HEK293 (cell line): ENCODE data around the gene MEIKIN.

Experiments
- CTCF ChIA-PET: fragments of 350-600 bp; formaldehyde crosslinking; extraction: SDS; loops from one replicate; lab custom pipeline; 2021; ENCODE audit warnings: antibody characterized with exemption; lab: Yijun Ruan, JAX
- POLR2A ChIA-PET: fragments of 300-600 bp; formaldehyde crosslinking; extraction: SDS; loops from one replicate; lab custom pipeline; 2020; ENCODE audit warnings: antibody characterized with exemption, inconsistent platforms; lab: Yijun Ruan, JAX
- H3K27ac ChIP-seq: fragments of 200-500 bp; sonication (Bioruptor generic); 2 replicates; pipeline ENCODE4 v1.5.1; 2014; ENCODE audit warnings: low read depth, low read length, control low read depth, inconsistent platforms; ENCODE audit errors: extremely low read depth
- H3K36me3 ChIP-seq, 2 experiments: fragments of 200-500 bp in 1 of 2; sonication (Bioruptor generic) in 1 of 2; 1 replicate in 1 of 2; 2 replicates in 1 of 2; pipeline ENCODE4 v1.5.1; 2014 to 2017; ENCODE audit warnings: inconsistent platforms in 2 of 2, low read length in 2 of 2; ENCODE audit not compliant: control insufficient read depth in 2 of 2, insufficient read depth in 1 of 2
- H3K4me1 ChIP-seq: fragments of 200-500 bp; sonication (Bioruptor generic); 2 replicates; pipeline ENCODE4 v1.5.1; 2014; ENCODE audit warnings: mild to moderate bottlenecking, low read length, inconsistent platforms; ENCODE audit not compliant: control insufficient read depth, insufficient read depth
- H3K4me3 ChIP-seq: 2 replicates; pipeline ENCODE4 v1.5.1; 2011; ENCODE audit warnings: low read depth, mild to moderate bottlenecking, control low read depth, low read length, moderate library complexity
- H3K9me3 ChIP-seq: fragments of 200-500 bp; sonication (Bioruptor generic); 2 replicates; pipeline ENCODE4 v1.5.1; 2014; ENCODE audit warnings: low read depth, low read length, inconsistent platforms; ENCODE audit not compliant: control insufficient read depth, insufficient read depth
- BCL11B ChIP-seq: fragments of 450-650 bp; formaldehyde crosslinking; IDR thresholded peaks from 2 replicates; pipeline ENCODE4 v1.5.1; 2016; ENCODE audit warnings: low read depth, missing biosample characterization, missing genetic modification characterization
- GFI1B ChIP-seq: fragments of 450-650 bp; formaldehyde crosslinking; IDR thresholded peaks from 2 replicates; pipeline ENCODE4 v1.5.1; 2016; ENCODE audit warnings: missing biosample characterization, missing genetic modification characterization
- KLF7 ChIP-seq: fragments of 450-650 bp; formaldehyde crosslinking; IDR thresholded peaks from 2 replicates; pipeline ENCODE4 v1.5.1; 2016; ENCODE audit warnings: missing biosample characterization, missing genetic modification characterization, borderline replicate concordance
- TSHZ1 ChIP-seq: fragments of 450-650 bp; formaldehyde crosslinking; IDR thresholded peaks from 2 replicates; pipeline ENCODE4 v1.5.1; 2016; ENCODE audit warnings: missing biosample characterization, missing genetic modification characterization, borderline replicate concordance
- ZBTB20 ChIP-seq: fragments of 450-650 bp; formaldehyde crosslinking; IDR thresholded peaks from 2 replicates; pipeline ENCODE4 v1.5.1; 2016; ENCODE audit warnings: missing biosample characterization, missing genetic modification characterization
- ZNF157 ChIP-seq: fragments of 450-650 bp; formaldehyde crosslinking; IDR thresholded peaks from 2 replicates; pipeline ENCODE4 v1.5.1; 2016; ENCODE audit warnings: missing biosample characterization, missing genetic modification characterization
- ZNF280C ChIP-seq: fragments of 450-650 bp; formaldehyde crosslinking; IDR thresholded peaks from 2 replicates; pipeline ENCODE4 v1.5.1; 2016; ENCODE audit warnings: missing biosample characterization, missing genetic modification characterization
- ZNF311 ChIP-seq: fragments of 450-650 bp; formaldehyde crosslinking; IDR thresholded peaks from 2 replicates; pipeline ENCODE4 v1.5.1; 2017; ENCODE audit warnings: missing biosample characterization, missing genetic modification characterization, borderline replicate concordance
- ZNF335 ChIP-seq: fragments of 450-650 bp; formaldehyde crosslinking; conservative IDR thresholded peaks from 2 replicates; pipeline ENCODE4 v1.5.1; 2016; ENCODE audit warnings: missing biosample characterization, missing genetic modification characterization
- ZNF404 ChIP-seq: fragments of 450-650 bp; formaldehyde crosslinking; IDR thresholded peaks from 2 replicates; pipeline ENCODE4 v1.5.1; 2017; ENCODE audit warnings: missing biosample characterization, missing genetic modification characterization
- ZNF449 ChIP-seq: fragments of 450-650 bp; formaldehyde crosslinking; IDR thresholded peaks from 2 replicates; pipeline ENCODE4 v1.5.1; 2017; ENCODE audit warnings: missing biosample characterization, mild to moderate bottlenecking, missing genetic modification characterization, moderate library complexity
- ZNF510 ChIP-seq: fragments of 450-650 bp; formaldehyde crosslinking; IDR thresholded peaks from 2 replicates; pipeline ENCODE4 v1.5.1; 2018; ENCODE audit warnings: mild to moderate bottlenecking, missing genetic modification characterization, missing biosample characterization; ENCODE audit not compliant: insufficient replicate concordance
- ZNF518A ChIP-seq: fragments of 450-650 bp; formaldehyde crosslinking; conservative IDR thresholded peaks from 2 replicates; pipeline ENCODE4 v1.5.1; 2016; ENCODE audit warnings: low read depth, missing biosample characterization, missing genetic modification characterization
- ZNF555 ChIP-seq: fragments of 450-650 bp; formaldehyde crosslinking; conservative IDR thresholded peaks from 2 replicates; pipeline ENCODE4 v1.5.1; 2017; ENCODE audit warnings: missing biosample characterization, mild to moderate bottlenecking, missing genetic modification characterization, inconsistent platforms
- ZNF558 ChIP-seq: fragments of 450-650 bp; formaldehyde crosslinking; IDR thresholded peaks from 2 replicates; pipeline ENCODE4 v1.5.1; 2016; ENCODE audit warnings: missing biosample characterization, missing genetic modification characterization
- ZNF571 ChIP-seq: fragments of 450-650 bp; formaldehyde crosslinking; IDR thresholded peaks from 2 replicates; pipeline ENCODE4 v1.5.0; 2017; ENCODE audit warnings: missing biosample characterization, missing genetic modification characterization
- ZNF600 ChIP-seq: fragments of 450-650 bp; formaldehyde crosslinking; IDR thresholded peaks from 2 replicates; pipeline ENCODE4 v1.5.1; 2016; ENCODE audit warnings: missing biosample characterization, missing genetic modification characterization
- ZNF658 ChIP-seq: fragments of 450-650 bp; formaldehyde crosslinking; IDR thresholded peaks from 2 replicates; pipeline ENCODE4; 2016; ENCODE audit warnings: missing biosample characterization, missing genetic modification characterization
- ZNF677 ChIP-seq: fragments of 450-650 bp; IDR thresholded peaks from 2 replicates; pipeline ENCODE4 v1.5.0; 2018; ENCODE audit warnings: missing biosample characterization, mild to moderate bottlenecking, missing genetic modification characterization, moderate library complexity
- TF ChIP-seq, protein P1 (sequence below): fragments of 450-650 bp; formaldehyde crosslinking; IDR thresholded peaks from 2 replicates; pipeline ENCODE4 v1.5.1; 2017; ENCODE audit warnings: missing biosample characterization, missing genetic modification characterization

The MEIKIN gene

DNA sequence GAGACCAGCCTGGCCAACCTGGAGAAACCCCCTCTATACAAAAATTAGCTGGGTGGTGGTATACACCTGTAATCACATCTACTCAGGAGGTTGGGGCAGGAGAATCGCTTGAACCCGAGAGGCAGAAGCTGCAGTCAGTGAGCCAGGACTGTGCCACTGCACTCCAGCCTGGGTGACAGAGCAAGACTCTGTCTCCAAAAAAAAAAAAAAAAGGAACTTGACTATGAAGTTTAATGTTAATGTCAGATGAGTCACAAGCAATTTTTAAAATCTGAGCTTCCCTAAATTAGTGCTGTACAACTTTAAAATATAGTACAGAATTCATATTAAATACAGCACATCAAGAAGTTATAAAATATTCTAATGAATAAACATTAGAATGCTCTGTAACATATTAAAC is 1.5 kb downstream of the MEIKIN start:
- Histone ChIP-seq H3K4me1 (no peaks in the 10 kb centered on the region), H3K36me3 (no peaks in the 10 kb centered on the region), H3K27ac (no peak overlapping the region), H3K4me3 (no peak overlapping the region), H3K9me3 (no peaks in the 10 kb centered on the region)
- CTCF ChIA-PET: no interaction called here
- TF ChIP-seq ZNF311 (tag by site-specific recombination): no peak
- TF ChIP-seq ZNF510 (tag by site-specific recombination): no peak
- TF ChIP-seq ZNF600 (tag by site-specific recombination): no peak
- TF ChIP-seq ZNF677 (tag by site-specific recombination): no peak
- TF ChIP-seq, protein P1, sequence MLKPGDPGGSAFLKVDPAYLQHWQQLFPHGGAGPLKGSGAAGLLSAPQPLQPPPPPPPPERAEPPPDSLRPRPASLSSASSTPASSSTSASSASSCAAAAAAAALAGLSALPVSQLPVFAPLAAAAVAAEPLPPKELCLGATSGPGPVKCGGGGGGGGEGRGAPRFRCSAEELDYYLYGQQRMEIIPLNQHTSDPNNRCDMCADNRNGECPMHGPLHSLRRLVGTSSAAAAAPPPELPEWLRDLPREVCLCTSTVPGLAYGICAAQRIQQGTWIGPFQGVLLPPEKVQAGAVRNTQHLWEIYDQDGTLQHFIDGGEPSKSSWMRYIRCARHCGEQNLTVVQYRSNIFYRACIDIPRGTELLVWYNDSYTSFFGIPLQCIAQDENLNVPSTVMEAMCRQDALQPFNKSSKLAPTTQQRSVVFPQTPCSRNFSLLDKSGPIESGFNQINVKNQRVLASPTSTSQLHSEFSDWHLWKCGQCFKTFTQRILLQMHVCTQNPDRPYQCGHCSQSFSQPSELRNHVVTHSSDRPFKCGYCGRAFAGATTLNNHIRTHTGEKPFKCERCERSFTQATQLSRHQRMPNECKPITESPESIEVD (tag by site-specific recombination): no peak
- TF ChIP-seq BCL11B: no peak
- no peak for TF ChIP-seq ZNF157
- TF ChIP-seq KLF7 (tag by site-specific recombination): no peak
- TF ChIP-seq ZNF404 (tag by site-specific recombination): no peak
- no peak for TF ChIP-seq ZNF518A (tag by site-specific recombination)
- TF ChIP-seq ZNF558: no peak
- TF ChIP-seq ZNF571 (tag by site-specific recombination): no peak
- TF ChIP-seq ZBTB20 (tag by site-specific recombination): no peak
- POLR2A ChIA-PET: no interaction called here

- no peak overlapping the region for H3K27ac ChIP-seq
- H3K9me3 ChIP-seq: no peaks in the 10 kb centered on the region
- no peak overlapping the region for H3K4me3 ChIP-seq
- no peaks in the 10 kb centered on the region for H3K4me1 ChIP-seq
- ChIA-PET CTCF (interaction anchor here (0.6 kb wide), 1 partner anchor 352 kb away, joined by 4 read pairs; no protein-coding TSS in a partner anchor), POLR2A (no interaction called here)
- no peaks in the 10 kb centered on the region for H3K36me3 ChIP-seq
- TF ChIP-seq ZNF658 (tag by site-specific recombination) (no peak), ZNF555 (tag by site-specific recombination) (no peak), GFI1B (tag by site-specific recombination) (no peak), ZNF449 (tag by site-specific recombination) (no peak), ZNF280C (tag by site-specific recombination) (no peak), TSHZ1 (tag by site-specific recombination) (no peak), ZNF335 (no peak)
Observed at GRCh38 chr5:131942016-131942415, 3.4 kb downstream of the MEIKIN start.
